ENCODE results near the gene LPP. TPM values are rescaled to one million over a fixed set of nuclear protein-coding genes. Genes with fewer than 3 reads are reported as not detected.

The LPP gene
- total and polyA plus RNA-seq, 9 of the 15 experiments (the other 6 are each of a cell fraction or from before 2014, with no cell fraction given), result 0.07 to 0.18 TPM; not detected in 7

- DNase-seq (ENCODE audit: extremely low read depth in 1 of 4, low spot score in 3 of 4), result no peak
- no TSS peak for BruUV-seq (replicated peaks)
- H3K4me1 ChIP-seq (replicated peaks in 1 of 2; ENCODE audit: control insufficient read depth in 2 of 2, insufficient read depth in 2 of 2, low read length in 2 of 2), result no peaks in the 10 kb centered on the region
- H3K9ac ChIP-seq (ENCODE audit: insufficient read depth in 1 of 2, low read depth in 2 of 2, low read length in 2 of 2), result no peak overlapping the region
- H3K9me1 ChIP-seq (ENCODE audit: control insufficient read depth, insufficient read depth, low read length), result no peaks in the 10 kb centered on the region
- 0% methylated on average over 1 of the region's 1 CpG for WGBS (ENCODE audit: insufficient coverage, low coverage, missing lambda C conversion rate)
- H3K27ac ChIP-seq (ENCODE audit: extremely low read depth, low read depth, low read length), result no peak overlapping the region
- H4K20me1 ChIP-seq (replicated peaks; ENCODE audit: control insufficient read depth, insufficient read depth, low read length), result no peaks in the 10 kb centered on the region
- CTCF ChIA-PET (ENCODE audit: low intra/inter-chr PET ratio), result no interaction called here
- no peaks in the 10 kb centered on the region for H3K9me3 ChIP-seq (replicated peaks; ENCODE audit: control insufficient read depth, insufficient read depth, low read depth, low read length)
- ATAC-seq, result no peak
- no peak for FAIRE-seq
- H3K36me3 ChIP-seq (ENCODE audit: control insufficient read depth, insufficient read depth, low read length), result no peaks in the 10 kb centered on the region
- in situ Hi-C loops (cut with MboI), result no loop called here
- H3K27me3 ChIP-seq (ENCODE audit: control insufficient read depth in 2 of 2, insufficient read depth in 2 of 2, low read length in 2 of 2), result no peaks in the 10 kb centered on the region
- no peaks in the 10 kb centered on the region for H3K79me2 ChIP-seq (ENCODE audit: control insufficient read depth, insufficient read depth, low read length)
- intact Hi-C loops (cut with micrococcal nuclease), result no loop called here
- H3K4me2 ChIP-seq (ENCODE audit: insufficient read depth, low read length), result no peak overlapping the region
- POLR2A ChIA-PET, result no interaction called here
- no peak overlapping the region for H3K4me3 ChIP-seq
- TF ChIP-seq TCF7 (IDR thresholded peaks at IDR 0.05; ENCODE audit: borderline replicate concordance) (no peak), SAFB2 (IDR thresholded peaks at IDR 0.05; ENCODE audit: borderline replicate concordance, low read depth, low read length, severe bottlenecking) (no peak), SIRT6 (IDR thresholded peaks at IDR 0.05; ENCODE audit: low read depth, low read length) (no peak), COPS2 (conservative IDR thresholded peaks at IDR 0.05) (no peak), HINFP (tag; conservative IDR thresholded peaks at IDR 0.05; ENCODE audit: low read depth) (no peak), ZNF174 (CRISPR knock-in tag; IDR thresholded peaks at IDR 0.05) (no peak), ZNF165 (CRISPR knock-in tag; IDR thresholded peaks at IDR 0.05; ENCODE audit: borderline replicate concordance) (no peak)
- no peak overlapping the region for H2AFZ ChIP-seq (ENCODE audit: low read depth, low read length)
Measured at GRCh38 chr3:188554404-188554803, 400.4 kb downstream of the LPP start.

Data from K562 (cell line).